Eye (tissue), 1 donor: ENCODE measurements around the gene GNAZ.
"Not testable (repeated sequence)": the region's sequence is repeated elsewhere in the genome, so short reads cannot be mapped to it uniquely, and the experiment has no call there.

Experiments used
- DNase-seq: peaks from one replicate; pipeline ENCODE4 v3.0.0-alpha.2; 2015

GNAZ gene

GRCh38 chr22:23122216-23122957 lies 52.1 kb downstream of the GNAZ start:
- no peak for DNase-seq

DNA sequence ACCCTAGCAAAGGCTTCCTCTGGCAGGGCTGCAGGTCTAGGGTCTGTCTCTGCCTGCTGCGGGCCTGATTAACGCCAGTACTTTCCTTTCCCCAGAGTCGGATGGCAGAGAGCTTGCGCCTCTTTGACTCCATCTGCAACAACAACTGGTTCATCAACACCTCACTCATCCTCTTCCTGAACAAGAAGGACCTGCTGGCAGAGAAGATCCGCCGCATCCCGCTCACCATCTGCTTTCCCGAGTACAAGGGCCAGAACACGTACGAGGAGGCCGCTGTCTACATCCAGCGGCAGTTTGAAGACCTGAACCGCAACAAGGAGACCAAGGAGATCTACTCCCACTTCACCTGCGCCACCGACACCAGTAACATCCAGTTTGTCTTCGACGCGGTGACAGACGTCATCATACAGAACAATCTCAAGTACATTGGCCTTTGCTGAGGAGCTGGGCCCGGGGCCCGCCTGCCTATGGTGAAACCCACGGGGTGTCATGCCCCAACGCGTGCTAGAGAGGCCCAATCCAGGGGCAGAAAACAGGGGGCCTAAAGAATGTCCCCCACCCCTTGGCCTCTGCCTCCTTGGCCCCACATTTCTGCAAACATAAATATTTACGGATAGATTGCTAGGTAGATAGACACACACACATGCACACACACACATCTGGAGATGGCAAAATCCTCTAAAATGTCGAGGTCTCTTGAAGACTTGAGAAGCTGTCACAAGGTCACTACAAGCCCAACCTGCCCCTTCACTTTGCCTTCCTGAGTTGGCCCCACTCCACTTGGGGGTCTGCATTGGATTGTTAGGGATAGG lies 52.9 kb downstream of the GNAZ start:
- no peak for DNase-seq

DNA sequence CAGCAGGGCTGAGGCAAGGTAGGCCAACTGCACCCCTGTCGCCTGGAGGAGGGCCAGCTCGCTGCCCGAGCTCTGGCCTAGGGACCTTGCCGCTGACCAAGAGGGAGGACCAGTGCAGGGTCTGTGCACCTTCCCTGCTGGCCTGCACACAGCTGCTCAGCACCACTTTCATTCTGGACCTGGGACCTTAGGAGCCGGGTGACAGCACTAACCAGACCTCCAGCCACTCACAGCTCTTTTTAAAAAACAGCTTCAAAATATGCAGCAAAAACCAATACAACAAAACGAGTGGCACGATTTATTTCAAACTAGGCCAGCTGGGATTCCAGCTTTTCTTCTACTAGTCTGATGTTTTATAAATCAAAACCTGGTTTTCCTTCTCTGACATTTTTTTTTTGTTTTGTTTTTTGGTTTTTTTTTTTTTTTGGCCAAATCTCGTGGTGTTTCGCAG lies 53.5 kb downstream of the GNAZ start:
- DNase-seq: no peak

- no peak for DNase-seq
These were observed 54.5 kb downstream of the GNAZ start for GRCh38 chr22:23124611-23125511.

DNA sequence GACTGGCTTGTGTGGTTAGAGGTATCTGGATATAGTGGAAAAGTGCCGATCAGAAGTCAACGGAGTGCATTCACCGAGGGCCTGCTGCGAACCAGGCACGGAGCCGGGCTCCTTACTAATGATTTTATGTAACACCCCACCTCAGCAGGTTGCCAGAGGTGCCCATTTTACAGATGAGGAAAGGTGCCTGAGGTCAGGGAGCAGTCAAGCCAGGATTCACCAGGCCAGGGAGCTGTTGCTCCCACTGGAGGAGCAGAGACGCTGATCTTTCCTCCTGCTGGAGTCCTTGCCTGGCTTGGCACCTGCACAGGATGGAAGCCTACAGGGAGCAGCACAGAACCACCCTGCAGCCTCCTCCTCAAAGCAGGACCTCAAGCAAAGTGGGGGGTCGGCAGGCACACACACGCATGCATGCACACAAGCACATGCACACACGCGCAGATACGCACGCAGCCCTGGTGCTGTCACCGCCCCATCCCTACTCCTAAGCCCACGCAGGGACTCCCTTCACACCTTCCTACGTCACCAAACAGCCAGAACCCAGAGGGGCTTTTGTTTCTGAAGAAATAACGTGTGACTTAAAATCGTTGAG lies 55.3 kb downstream of the GNAZ start:
- DNase-seq: no peak

DNA sequence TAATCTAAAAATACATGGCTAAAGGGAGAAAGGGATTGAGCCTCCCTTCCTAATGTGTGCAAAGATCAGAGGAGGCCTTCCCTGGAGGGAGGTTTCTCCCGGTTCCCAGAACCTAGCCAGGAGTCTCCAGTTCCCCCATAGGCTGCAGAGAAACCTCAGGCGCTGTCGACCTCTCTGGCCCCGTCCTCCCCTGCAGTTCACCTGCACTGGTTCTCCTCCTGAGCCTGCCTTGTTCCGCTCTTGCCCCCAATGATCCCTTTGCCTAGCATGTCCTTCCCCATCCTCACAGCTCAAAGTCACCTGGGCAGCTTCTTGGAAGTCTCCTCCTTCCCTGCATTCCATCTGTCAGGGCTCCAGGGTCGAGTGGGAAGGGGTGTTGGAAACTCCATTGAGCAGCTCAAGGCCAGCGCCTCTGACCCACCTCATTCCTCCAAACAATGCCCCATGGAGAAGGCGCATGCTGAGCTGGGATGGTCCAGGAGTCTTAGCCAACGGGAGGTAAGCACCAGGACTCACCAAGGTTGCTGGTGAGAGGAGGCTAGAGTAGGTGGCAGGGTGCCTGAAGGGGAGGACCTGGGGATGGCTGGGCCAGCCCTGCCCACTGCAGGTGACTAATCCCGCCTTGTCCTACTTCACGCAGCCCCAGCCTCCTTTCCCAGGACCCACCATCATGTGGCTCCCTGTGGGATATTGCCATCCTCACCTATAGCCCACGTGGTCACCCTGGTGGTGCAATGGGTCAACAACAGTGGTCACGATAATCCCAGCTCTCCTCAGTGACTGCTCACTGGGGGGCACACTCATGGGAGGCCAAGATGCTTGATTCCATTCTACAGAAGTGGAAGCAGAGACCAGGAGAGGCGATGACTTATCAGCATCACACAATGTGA lies 56.1 kb downstream of the GNAZ start:
- no peak for DNase-seq

DNA sequence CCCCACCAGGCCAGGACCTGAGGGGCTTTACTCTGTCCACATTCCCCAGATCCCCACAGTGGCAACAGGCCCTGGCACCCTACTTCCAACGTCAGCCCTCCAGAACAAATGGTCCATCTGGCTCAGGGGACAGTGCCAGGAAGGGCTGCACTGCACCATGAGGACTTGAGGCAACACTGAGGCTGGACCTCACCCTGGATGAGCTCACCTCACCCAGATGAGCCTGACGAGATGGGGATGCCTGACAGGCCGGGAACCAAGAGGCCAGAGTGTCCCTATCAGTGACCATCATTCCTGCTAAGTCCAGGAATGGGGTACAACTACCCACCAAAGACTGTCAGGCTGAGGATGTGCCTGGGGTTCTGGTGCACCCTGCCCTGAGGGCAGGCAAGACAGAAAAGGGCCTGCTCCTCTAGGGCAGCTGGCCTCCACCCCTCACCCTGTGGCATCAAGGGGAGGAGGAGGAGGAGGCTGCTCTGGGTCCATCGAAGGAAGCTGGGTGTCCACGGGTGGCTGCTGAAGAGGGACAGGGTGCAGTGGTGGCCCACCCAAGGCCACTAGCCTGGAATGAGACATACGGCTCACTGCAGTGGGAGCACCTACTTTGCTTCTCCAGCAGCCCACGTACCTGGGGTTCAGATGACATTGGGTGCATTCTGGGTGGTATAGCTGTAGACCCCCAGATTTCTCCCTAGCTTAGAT lies 56.9 kb downstream of the GNAZ start:
- no peak for DNase-seq

- no peak for DNase-seq
These were observed 57.5 kb downstream of the GNAZ start for GRCh38 chr22:23127788-23128187.

GRCh38 chr22:23128269-23129108 lies 58.2 kb downstream of the GNAZ start:
- DNase-seq: peak; percentile 92

- no peak for DNase-seq
These were observed 58.8 kb downstream of the GNAZ start for GRCh38 chr22:23129149-23129548.

DNA sequence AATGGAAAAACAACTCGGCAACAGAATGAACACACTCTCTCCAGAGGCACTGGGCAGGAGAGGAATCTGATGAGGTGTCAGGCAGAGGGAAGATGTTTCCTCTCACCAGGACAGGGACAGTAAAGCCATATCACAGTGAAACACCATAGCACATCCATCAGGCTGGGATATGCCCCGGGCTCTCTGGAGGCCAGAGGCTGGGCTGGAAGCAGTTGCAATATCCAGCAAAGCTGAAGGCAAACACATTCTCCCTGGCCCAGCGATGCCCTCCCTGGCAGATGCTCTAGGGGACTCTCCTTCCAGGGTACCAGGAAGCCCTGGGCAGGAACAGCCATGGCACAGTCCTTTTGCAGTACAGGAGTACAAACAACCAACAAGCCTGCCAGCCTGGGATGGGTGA lies 60.4 kb downstream of the GNAZ start:
- DNase-seq: no peak

GRCh38 chr22:23131931-23132330 lies 61.6 kb downstream of the GNAZ start:
- no peak for DNase-seq

GRCh38 chr22:23132376-23133091 lies 62.2 kb downstream of the GNAZ start:
- DNase-seq: no peak

GRCh38 chr22:23133922-23134321 lies 63.6 kb downstream of the GNAZ start:
- DNase-seq: no peak

DNA sequence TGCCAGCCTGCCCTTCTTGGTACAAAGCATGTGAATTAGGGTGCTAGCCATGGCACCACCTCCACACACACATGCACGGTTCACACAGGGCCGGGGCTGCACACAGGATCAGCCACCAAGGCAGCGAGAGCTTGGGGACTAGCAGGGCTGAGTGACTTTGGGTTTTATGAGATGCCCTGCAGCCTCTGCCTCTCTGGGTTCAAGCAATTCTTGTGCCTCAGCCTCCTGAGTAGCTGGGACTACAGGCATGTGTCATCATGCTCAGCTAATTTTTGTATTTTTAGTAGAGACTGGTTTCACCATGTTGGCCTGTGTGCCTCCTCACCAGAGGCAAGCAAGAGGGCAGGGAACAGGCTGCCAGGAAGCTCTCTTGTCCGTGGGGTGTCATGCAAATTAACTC lies 66.7 kb downstream of the GNAZ start:
- DNase-seq: not testable (repeated sequence)

- no peak for DNase-seq
These were observed 67.1 kb downstream of the GNAZ start for GRCh38 chr22:23137468-23137867.

DNA sequence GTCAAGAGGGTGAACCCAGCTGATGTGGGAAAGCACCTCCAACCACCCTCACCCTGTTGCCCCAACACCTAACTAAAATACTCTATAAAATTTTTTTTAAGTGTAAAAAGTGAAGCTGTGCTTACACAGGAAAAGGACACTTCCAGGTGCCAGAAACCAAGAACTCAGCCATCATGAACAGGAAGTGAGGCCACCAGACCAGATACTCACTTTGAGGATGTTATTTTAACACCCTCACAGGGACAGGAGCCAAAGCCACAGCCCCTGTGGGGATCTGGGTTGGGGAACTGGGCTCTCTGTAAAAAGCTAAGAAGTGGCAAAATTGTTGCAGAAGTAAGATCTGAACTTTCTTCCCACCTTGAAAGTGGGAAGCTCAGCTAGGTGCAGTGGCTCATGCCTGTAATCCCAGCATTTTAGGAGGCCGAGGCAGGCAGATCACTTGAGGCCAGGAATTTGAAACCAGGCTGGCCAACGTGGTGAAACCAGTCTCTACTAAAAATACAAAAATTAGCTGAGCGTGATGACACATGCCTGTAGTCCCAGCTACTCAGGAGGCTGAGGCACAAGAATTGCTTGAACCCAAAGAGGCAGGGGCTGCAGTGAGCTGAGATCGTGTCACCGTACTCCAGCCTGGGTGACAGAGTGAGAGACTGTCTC lies 67.7 kb downstream of the GNAZ start:
- DNase-seq: no peak

DNA sequence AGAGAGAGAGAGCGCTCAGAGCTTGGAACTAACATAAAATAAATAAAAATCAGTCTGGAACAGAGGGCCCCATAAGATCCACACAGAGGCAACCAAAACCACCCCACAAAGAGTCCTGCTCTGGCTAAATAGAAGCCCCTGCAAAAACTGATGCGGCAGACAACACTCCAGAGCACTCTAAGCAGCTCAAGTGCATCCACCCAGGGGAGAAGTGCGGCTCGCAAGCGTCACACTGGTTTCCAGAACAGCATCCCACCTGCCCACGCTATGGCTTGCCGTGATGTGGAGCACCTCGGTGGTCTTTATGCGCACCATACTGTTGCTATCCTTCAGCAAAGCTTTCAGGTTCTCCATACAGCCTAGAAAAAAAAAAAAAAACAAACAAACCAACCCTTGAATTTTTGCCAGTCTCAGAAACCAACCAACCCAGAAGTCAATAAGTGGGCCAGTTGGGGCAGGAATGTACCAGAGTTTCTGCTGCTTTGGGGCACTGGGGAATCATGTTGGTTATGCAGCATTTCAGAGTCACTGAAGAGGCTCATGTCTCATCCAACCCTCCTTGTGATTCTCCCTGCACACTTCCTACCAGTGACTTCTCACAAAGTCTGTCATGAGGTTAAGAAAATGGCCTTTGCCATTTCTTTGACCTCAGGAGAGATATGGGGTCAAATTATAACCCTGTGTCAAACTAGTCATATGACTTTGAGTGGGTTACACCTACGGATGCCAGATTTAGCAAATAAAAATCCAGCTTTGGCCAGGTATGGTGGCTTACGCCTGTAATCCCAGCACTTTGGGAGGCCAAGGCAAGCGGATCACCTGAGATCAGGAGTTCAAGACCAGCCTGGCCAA lies 68.5 kb downstream of the GNAZ start:
- DNase-seq: no peak
